OCI-LY7 (cell line): ENCODE measurements around the gene SLC29A3. TPM values are rescaled to one million over a fixed set of nuclear protein-coding genes. Genes with fewer than 3 reads are reported as not detected.

Experiments used
- BruUV-seq: library from RNA; stranded (reverse); fragments of 400-500 nt; replicated peaks from 2 replicates; lab custom pipeline; 2021; lab: Mats Ljungman, UMichigan
- CTCF ChIA-PET: fragments of 300-600 bp; sonication (Branson Sonifier 250); formaldehyde crosslinking; loops from one replicate; lab custom pipeline; 2022; ENCODE audit warnings: antibody characterized with exemption; ENCODE audit not compliant: unreplicated experiment; lab: Charles Lee
- POLR2A ChIA-PET: fragments of 300-600 bp; sonication (Branson Sonifier 250); formaldehyde crosslinking; loops from one replicate; lab custom pipeline; 2022; ENCODE audit warnings: antibody characterized with exemption; lab: Charles Lee
- DNase-seq: peaks from one replicate; pipeline ENCODE4 v3.0.0-alpha.2; 2015; ENCODE audit warnings: low spot score
- H2AFZ ChIP-seq: fragments of 200-600 bp; sonication (generic), shearing (Covaris generic); 2 replicates; pipeline ENCODE4 v1.6.1; 2014; ENCODE audit warnings: mild to moderate bottlenecking, antibody characterized with exemption, low read length, moderate library complexity
- H3K27ac ChIP-seq: fragments of 200-600 bp; sonication (generic); 2 replicates; pipeline ENCODE4 v1.5.1; 2014; ENCODE audit warnings: mixed run types, low read depth, mild to moderate bottlenecking, moderate library complexity, low read length, inconsistent platforms; ENCODE audit not compliant: poor library complexity, severe bottlenecking
- H3K36me3 ChIP-seq: fragments of 200-600 bp; sonication (generic); 2 replicates; pipeline ENCODE4 v1.6.1; 2014; ENCODE audit warnings: mild to moderate bottlenecking, antibody characterized with exemption, low read length, moderate library complexity, mixed read lengths; ENCODE audit not compliant: insufficient read depth
- H3K4me1 ChIP-seq: fragments of 200-600 bp; sonication (generic); 2 replicates; pipeline ENCODE4 v1.5.1; 2014; ENCODE audit warnings: mild to moderate bottlenecking, low read length; ENCODE audit not compliant: insufficient read depth, poor library complexity, severe bottlenecking
- H3K4me2 ChIP-seq: fragments of 200-600 bp; sonication (generic); 2 replicates; pipeline ENCODE4 v1.6.1; 2014; ENCODE audit warnings: mild to moderate bottlenecking, low read length
- H3K4me3 ChIP-seq: fragments of 200-600 bp; sonication (generic); 2 replicates; pipeline ENCODE4 v1.5.1; 2014; ENCODE audit warnings: mild to moderate bottlenecking, low read depth, low read length; ENCODE audit not compliant: poor library complexity, severe bottlenecking
- H3K79me2 ChIP-seq: fragments of 200-600 bp; sonication (generic); 2 replicates; pipeline ENCODE4 v1.6.1; 2016; ENCODE audit warnings: low read depth, mild to moderate bottlenecking, low read length, moderate library complexity, mixed read lengths; ENCODE audit not compliant: insufficient read depth
- H3K9me2 ChIP-seq: fragments of 200-600 bp; sonication (generic); 2 replicates; pipeline ENCODE4 v1.6.1; 2016; ENCODE audit warnings: mild to moderate bottlenecking, low read length, mixed read lengths; ENCODE audit not compliant: insufficient read depth
- H3K9me3 ChIP-seq: fragments of 200-600 bp; sonication (generic); 2 replicates; pipeline ENCODE4 v1.6.1; 2014; ENCODE audit warnings: mild to moderate bottlenecking, mixed run types, low read length, mixed read lengths
- H4K20me1 ChIP-seq: fragments of 200-600 bp; sonication (generic); 2 replicates; pipeline ENCODE4 v1.6.1; 2014; ENCODE audit warnings: mild to moderate bottlenecking, antibody characterized with exemption, low read length, moderate library complexity, mixed read lengths; ENCODE audit not compliant: insufficient read depth
- EZH2phosphoT487 ChIP-seq: fragments of 200-600 bp; sonication (generic); IDR thresholded peaks from 2 replicates; pipeline ENCODE4 v1.6.1; 2018; ENCODE audit warnings: low read depth, borderline replicate concordance, mild to moderate bottlenecking, mixed run types, antibody characterized with exemption, low read length, moderate library complexity, mixed read lengths
- intact Hi-C: fragments of 100-400 bp; cut with micrococcal nuclease; formaldehyde crosslinking; loops from one replicate; pipeline ENCODE4 v1.10.0; 2022; ENCODE audit not compliant: unreplicated experiment
- total RNA-seq, 2 experiments: library from RNA; depleted of rRNA in 1 of 2; stranded (reverse); fragments of >200 nt in 1 of 2; shearing (Covaris generic) in 1 of 2; gene quantifications; 2 replicates each; pipeline ENCODE4 v1.2.3, GENCODE V29; 2014 to 2022
- TF ChIP-seq, protein P1 (sequence below): fragments of 200-600 bp; sonication (generic); conservative IDR thresholded peaks from 2 replicates; pipeline ENCODE4 v1.5.1; 2014; ENCODE audit warnings: mild to moderate bottlenecking, antibody characterized with exemption, low read length, moderate library complexity, mixed read lengths

SLC29A3 gene
- total RNA-seq, 2 experiments from 2014 or later, result 1.7 to 8.2 TPM

DNA sequence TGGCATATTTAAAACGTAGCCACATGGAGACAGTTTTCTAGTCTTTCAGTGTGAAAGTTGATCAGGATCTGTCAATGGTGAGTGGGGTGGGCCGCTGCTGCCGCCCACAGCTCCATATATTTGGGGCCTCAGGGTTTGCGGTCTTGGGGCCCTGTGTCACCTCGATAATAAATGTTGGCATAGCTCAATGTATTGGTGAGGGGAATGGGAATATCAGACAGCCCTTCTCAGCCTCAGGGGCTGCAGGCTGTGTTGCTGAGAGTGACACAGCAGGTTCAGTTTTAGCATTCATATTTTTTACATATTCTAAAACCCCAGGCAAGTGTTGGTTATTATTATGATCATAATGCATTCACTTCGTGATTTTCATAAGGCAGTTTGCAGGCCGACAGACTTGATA, 82.9 kb downstream of the SLC29A3 start:
- no peaks in the 10 kb centered on the region for H3K36me3 ChIP-seq
- H3K4me1 ChIP-seq, result no peaks in the 10 kb centered on the region
- H2AFZ ChIP-seq, result no peak overlapping the region
- H4K20me1 ChIP-seq, result no peaks in the 10 kb centered on the region
- no peak for DNase-seq
- H3K27ac ChIP-seq, result no peak overlapping the region
- H3K4me2 ChIP-seq, result no peak overlapping the region
- H3K79me2 ChIP-seq, result no peaks in the 10 kb centered on the region
- BruUV-seq, result no TSS peak
- CTCF ChIA-PET, result no interaction called here
- intact Hi-C loops, result no loop called here
- no peaks in the 10 kb centered on the region for H3K9me3 ChIP-seq
- H3K9me2 ChIP-seq, result no peaks in the 10 kb centered on the region
- no peak overlapping the region for H3K4me3 ChIP-seq
- TF ChIP-seq, protein P1, sequence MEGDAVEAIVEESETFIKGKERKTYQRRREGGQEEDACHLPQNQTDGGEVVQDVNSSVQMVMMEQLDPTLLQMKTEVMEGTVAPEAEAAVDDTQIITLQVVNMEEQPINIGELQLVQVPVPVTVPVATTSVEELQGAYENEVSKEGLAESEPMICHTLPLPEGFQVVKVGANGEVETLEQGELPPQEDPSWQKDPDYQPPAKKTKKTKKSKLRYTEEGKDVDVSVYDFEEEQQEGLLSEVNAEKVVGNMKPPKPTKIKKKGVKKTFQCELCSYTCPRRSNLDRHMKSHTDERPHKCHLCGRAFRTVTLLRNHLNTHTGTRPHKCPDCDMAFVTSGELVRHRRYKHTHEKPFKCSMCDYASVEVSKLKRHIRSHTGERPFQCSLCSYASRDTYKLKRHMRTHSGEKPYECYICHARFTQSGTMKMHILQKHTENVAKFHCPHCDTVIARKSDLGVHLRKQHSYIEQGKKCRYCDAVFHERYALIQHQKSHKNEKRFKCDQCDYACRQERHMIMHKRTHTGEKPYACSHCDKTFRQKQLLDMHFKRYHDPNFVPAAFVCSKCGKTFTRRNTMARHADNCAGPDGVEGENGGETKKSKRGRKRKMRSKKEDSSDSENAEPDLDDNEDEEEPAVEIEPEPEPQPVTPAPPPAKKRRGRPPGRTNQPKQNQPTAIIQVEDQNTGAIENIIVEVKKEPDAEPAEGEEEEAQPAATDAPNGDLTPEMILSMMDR, result no peak
- TF ChIP-seq EZH2phosphoT487, result no peak
- POLR2A ChIA-PET, result interaction anchor here (0.8 kb wide), 1 partner anchor 13 kb away, joined by 3 read pairs; no protein-coding TSS in a partner anchor

DNA sequence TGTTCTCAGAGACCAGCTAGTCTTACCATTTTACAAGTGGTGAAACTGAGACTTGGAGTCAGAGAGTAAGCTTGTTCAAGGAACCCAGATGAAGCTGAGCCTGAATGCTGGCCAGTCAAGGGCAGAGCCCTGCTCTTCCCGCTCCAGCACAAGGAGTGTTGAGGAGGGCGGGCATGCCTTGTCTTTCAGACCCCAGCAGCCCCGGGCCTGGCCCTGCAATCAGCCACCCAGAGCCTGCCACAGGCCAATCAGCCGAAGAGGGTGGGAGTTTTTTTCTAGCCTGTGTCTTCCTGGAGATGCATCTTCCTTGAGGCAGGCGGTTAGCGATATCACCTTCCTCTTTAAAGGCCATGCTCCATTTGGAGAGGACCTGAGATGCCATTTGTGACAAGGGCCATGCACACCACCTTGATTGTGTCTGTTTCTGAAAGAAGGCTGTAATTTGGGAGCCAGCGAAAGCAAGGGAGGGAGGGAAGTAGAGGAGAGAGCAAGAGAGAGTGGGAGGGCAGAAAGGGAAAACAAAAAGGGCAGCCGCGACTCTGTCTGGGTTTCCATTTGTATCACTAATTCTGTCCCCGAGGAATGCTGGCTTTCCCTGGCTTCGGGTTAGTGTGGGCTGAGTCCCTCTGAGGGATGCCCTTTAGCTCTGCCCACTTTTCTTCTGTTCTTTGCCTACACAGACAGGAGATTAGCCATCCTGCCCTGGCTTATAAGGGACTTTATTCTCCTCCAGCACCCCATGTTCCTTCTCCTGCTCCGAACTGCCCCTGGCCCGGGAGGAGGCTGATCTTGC, 85.6 kb downstream of the SLC29A3 start:
- no peak overlapping the region for H3K4me2 ChIP-seq
- TF ChIP-seq EZH2phosphoT487, result no peak
- TF ChIP-seq, protein P1, result no peak
- no peaks in the 10 kb centered on the region for H3K9me2 ChIP-seq
- CTCF ChIA-PET, result no interaction called here
- BruUV-seq, result no TSS peak
- POLR2A ChIA-PET, result no interaction called here
- no peak overlapping the region for H3K4me3 ChIP-seq
- DNase-seq, result no peak
- H2AFZ ChIP-seq, result no peak overlapping the region
- intact Hi-C loops, result no loop called here
- H3K9me3 ChIP-seq, result no peaks in the 10 kb centered on the region
- no peaks in the 10 kb centered on the region for H3K36me3 ChIP-seq
- no peak overlapping the region for H3K27ac ChIP-seq
- H4K20me1 ChIP-seq, result no peaks in the 10 kb centered on the region
- H3K79me2 ChIP-seq, result no peaks in the 10 kb centered on the region
- no peaks in the 10 kb centered on the region for H3K4me1 ChIP-seq

DNA sequence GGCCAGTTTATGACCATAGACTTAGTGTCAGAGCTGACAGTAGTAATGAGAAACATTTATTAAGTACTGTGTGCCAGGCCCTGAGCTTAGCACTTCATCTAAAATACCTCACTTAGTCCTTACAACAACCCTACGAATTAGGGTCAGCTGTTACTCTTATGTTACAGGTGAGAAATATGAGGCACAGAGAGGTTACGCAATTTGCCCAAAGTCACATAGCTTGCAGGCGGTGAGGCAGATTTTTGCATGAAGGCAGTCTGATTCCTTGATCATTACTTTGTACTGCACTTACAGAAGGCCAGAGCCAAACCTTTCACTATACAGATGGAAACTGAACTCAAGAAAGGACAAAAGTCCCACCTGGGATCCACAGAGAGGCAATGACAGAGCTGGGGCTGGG, 87.8 kb downstream of the SLC29A3 start:
- no peaks in the 10 kb centered on the region for H3K36me3 ChIP-seq
- H3K4me3 ChIP-seq, result no peak overlapping the region
- no peak overlapping the region for H2AFZ ChIP-seq
- intact Hi-C loops, result no loop called here
- H3K27ac ChIP-seq, result no peak overlapping the region
- no peaks in the 10 kb centered on the region for H3K4me1 ChIP-seq
- ChIA-PET CTCF (no interaction called here), POLR2A (interaction anchor here (0.6 kb wide), 1 partner anchor 1447 kb away, joined by 3 read pairs; no protein-coding TSS in a partner anchor)
- H3K4me2 ChIP-seq, result no peak overlapping the region
- no TSS peak for BruUV-seq
- no peaks in the 10 kb centered on the region for H4K20me1 ChIP-seq
- TF ChIP-seq, protein P1, result no peak
- no peak for TF ChIP-seq EZH2phosphoT487
- H3K9me3 ChIP-seq, result no peaks in the 10 kb centered on the region
- H3K9me2 ChIP-seq, result no peaks in the 10 kb centered on the region
- DNase-seq, result no peak
- no peaks in the 10 kb centered on the region for H3K79me2 ChIP-seq
